RKO (cell line): ENCODE data around the gene LTBP4.
A peak's percentile ranks its signal among the peaks of the same experiment; 100 is the strongest.
"Not testable (repeated sequence)": the region's sequence is repeated elsewhere in the genome, so short reads cannot be mapped to it uniquely, and the experiment has no call there.

Experiments
- DNase-seq: peaks from one replicate; pipeline ENCODE4 v3.0.0-alpha.2; 2016; ENCODE audit warnings: low spot score

LTBP4 gene

DNA sequence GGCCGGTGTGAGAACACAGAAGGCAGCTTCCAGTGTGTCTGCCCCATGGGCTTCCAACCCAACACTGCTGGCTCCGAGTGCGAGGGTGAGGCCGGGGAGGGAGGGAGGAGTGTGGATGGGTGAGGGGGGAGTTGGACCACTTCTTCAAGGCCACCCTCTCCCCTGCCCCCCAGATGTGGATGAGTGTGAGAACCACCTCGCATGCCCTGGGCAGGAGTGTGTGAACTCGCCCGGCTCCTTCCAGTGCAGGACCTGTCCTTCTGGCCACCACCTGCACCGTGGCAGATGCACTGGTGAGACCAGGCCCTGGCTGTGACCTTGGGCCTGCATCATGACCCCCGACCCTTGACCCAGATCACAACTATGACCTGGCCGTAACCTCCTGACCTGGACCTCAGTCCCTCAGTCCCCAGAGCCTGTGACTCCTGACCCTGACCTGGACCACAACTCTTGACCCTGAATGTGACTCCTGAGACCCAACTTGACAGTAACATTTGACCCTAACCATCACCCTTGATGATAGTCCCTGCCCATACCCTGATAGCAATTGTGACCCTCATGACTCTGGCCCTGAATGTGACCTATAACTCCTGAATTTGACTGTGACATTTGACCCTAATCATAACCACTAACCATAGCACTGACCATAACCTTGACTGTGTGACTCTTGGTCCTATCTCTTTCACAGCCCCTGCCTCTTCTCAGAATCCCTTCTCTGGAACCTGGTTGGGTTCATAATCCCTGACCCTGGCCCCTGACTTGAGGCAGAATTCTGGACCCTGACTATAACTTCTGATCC is 10.9 kb downstream of the LTBP4 start:
- no peak for DNase-seq

GRCh38 chr19:40612831-40613689 is 11.9 kb downstream of the LTBP4 start:
- no peak for DNase-seq

DNA sequence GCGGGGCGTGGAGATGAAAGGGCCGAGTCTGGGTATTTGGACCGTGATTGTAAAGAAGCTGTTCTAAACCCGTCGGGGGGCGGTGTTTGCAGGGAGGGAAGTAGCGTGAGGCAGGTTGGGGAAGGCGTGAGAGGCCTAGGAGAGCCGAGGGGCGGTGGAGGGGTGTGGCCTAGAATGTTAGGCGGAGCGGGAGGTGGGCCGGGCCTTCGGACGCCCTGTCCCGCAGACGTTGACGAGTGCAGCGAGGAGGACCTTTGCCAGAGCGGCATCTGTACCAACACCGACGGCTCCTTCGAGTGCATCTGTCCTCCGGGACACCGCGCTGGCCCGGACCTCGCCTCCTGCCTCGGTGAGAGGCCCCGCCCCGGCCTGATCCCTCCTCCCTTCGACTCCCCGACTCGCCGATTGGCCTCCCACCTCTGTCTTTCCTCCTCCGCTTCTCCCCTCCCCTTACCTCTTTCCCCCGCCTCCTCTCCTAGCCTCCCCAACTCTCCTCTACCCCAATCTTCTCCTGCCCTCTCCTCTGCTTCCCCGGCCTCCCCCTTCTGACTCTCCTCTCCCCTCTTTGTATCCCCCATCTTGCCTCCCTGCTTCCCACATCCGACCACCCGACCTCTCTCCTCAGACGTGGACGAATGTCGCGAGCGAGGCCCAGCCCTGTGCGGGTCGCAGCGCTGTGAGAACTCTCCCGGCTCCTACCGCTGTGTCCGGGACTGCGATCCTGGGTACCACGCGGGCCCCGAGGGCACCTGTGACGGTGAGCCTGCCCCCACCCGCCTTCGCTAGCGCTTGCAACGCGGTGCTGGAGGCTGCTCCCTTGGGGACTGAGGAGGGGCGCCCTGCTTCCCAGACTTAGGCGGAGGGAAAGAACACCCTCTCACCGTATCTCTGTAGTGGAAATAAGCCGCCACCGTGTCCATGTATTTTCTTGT is 12.8 kb downstream of the LTBP4 start:
- DNase-seq = no peak

DNA sequence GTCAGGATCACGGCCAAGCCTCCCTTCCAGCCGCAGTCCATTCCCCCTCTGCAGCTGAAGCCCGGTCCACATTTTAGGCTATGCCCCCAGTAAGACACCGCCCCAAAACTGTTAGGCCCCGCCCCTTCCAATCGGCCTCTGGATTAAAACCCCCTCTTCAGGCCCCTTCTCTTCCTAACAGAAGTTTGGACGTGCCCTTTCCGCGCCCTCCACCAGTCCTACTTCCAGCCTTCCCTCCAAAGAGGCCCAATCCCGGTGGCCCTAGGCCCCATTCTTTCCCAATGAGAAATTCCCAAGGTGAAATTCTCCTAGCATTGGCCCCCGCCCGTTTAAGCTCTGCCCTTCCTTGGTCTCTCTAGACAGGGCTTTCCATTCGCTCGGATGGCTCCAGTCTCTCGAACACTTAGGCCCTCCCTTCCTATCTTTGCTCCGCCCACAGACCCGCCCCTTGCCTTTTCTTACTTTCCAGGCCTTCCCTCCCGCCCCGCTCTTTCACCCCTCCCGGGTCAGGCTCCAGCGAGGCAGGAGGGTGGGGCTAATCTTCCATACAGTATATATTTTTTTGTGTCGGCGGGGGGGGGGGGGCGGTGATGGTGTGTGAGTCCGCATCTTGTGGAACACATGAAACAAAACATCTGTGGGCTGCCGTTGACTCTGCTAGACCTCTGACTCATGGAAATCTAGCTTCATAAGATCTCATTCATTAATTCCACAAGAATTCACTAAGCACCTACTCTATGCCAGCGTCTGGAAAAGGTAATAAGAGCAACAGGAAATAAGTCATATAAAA is 13.6 kb downstream of the LTBP4 start:
- peak; percentile 53 for DNase-seq

DNA sequence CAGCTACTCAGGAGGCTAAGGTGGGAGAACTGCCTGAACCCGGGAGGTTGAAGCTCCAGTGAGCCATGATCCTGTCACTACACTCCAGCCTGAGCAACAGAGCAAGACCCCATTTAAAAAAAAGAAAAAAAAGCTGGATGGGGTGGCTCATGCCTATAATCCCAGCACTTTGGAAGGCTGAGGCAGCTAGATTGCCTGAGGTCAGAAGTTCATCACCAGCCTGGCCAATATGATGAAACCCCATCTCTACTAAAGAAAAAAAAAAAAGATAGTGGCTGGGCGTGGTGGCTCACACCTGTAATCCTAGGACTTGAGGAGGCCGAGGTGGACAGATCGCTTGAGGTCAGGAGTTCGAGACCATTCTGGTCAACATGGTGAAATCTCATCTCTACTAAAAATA is 15.0 kb downstream of the LTBP4 start:
- DNase-seq = no peak

- no peak for DNase-seq
These were observed 15.8 kb downstream of the LTBP4 start for GRCh38 chr19:40616941-40617340.

GRCh38 chr19:40617961-40618360 is 16.8 kb downstream of the LTBP4 start:
- no peak for DNase-seq

DNA sequence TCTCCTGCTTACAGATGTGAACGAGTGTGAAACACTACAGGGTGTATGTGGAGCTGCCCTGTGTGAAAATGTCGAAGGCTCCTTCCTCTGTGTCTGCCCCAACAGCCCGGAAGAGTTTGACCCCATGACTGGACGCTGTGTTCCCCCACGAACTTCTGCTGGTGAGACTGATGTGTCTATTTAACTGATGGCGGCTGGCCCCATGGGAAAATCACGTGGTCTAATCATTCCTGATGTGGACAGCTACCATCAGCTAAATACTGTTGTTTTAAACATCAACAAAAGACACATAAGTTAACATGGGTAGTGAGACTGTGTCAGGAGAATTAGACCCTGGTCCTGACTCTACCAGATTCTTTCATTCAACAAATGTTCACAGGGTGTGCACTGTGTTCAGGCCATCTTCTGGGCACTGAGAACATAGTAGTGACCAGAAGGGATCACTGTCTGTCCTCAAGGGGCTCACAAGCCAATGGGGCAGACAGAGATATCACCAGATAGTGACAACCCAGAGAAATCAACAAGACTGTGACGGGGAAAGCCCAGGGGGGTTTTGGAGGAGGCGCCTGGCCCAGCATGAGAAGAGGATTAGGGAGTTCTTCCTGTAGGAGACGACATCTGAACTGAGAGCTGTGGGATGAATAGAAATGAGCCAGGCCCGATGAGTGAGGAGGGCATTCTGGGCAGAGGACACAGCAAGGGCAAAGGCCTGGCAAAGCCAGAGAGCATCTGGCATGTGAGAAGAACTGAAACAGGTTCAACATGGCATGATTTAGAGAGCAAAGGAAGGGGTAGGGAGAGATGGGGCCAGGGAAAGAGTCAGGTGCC is 18.4 kb downstream of the LTBP4 start:
- no peak for DNase-seq

DNA sequence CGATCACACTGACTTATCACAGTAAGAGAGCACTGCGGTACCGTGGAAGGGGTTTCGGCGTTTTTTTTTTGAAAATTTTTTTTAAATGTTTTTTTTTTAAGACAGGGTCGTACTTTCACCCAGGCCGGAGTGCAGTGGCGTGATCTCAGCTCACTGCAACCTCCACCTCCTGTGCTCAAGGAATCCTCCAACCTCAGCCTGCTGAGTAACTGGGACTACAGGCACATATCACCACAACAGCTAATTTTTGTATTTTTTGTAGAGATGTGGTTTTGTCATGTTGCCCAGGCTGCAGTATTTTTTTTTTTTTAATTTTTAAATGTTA is 19.0 kb downstream of the LTBP4 start:
- DNase-seq = no peak

DNA sequence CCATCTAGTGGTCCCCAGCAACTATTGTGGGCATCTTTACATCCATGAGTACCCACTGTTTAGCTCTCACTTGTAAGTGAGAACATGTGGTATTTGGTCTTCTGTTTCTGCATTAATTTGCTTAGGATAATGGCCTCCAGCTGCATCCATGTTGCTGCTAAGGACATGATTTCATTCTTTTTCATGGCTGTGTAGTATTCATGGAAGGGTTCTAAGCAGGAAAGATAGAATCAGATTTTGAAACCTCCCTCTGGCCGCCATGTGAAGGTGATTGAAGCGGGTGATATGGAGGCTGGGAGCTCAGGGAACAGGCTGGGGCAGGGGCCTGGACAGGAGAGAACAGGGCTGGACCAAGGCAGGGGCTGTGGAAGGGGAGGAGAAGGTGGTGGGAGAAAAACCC is 20.1 kb downstream of the LTBP4 start:
- no peak for DNase-seq

DNA sequence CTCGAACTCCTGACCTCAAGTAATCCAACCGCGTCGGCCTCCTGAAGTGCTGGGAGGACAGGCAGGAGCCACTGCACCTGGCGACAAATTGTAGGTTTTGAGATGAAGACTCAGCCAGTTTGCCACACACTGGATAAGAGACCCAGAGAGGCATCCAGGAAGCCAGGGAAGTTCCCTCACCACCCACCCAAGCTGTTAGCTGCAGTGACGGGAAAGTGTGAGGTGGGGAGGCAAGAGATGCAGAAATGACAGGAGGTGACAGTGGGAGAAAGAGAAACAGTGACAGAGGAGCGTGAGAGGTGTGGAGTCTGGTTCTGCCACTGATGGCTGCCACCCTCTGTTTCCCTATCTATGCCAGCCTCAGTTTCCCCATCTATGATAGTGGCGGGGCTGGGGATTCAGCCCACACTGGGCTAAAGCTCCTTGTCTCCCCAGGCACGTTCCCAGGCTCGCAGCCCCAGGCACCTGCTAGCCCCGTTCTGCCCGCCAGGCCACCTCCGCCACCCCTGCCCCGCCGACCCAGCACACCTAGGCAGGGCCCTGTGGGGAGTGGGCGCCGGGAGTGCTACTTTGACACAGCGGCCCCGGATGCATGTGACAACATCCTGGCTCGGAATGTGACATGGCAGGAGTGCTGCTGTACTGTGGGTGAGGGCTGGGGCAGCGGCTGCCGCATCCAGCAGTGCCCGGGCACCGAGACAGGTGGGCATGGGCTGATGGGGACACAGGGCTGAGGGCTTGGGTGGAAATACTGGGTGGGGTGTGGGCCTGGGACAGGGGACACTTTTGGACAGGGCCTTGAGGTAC is 21.0 kb downstream of the LTBP4 start:
- DNase-seq = no peak

DNA sequence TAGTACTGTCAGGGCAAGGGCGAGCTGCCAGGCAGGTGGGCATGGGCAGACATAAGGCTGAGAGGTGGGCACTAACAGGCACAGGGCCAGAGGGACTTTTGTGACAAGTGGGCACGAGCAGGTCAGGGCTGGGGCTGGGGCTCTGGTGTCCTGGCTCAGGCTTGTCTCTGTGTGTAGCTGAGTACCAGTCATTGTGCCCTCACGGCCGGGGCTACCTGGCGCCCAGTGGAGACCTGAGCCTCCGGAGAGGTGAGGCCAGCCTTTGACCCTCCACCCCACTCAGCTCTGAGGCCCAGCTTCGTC is 21.6 kb downstream of the LTBP4 start:
- DNase-seq = no peak

- no peak for DNase-seq
These were observed 22.5 kb downstream of the LTBP4 start for GRCh38 chr19:40623403-40624251.

GRCh38 chr19:40624369-40625153 is 23.4 kb downstream of the LTBP4 start:
- not testable (repeated sequence) for DNase-seq

DNA sequence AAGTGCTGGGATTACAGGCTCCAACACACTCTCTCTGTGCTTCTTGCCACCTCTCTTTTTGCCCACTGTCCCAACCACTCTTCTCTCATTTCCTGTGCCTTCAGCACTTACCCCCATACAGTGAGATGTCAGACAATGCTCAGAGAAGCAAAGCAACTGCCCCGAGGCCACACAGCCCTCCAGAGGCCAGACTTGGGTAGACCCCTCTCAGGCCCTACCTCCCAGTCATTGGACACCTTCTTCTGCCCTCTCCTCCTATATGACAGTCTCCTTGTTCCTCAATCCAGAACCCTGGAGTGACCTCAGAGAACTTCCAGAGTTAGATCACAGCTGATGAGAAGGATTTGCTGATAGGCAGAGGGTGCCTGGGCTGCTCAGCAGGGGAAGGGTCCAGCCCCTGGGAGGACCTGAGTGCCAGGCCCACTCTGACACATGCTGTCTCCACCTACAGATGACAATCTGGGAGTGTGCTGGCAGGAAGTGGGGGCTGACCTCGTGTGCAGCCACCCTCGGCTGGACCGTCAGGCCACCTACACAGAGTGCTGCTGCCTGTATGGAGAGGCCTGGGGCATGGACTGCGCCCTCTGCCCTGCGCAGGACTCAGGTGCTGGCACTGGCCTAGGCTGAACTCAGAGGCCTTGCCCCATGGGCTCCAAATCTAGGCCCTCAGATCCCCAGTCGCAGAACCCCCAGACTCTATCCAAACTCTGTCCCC is 24.4 kb downstream of the LTBP4 start:
- no peak for DNase-seq

- no peak for DNase-seq
These were observed 25.7 kb downstream of the LTBP4 start for GRCh38 chr19:40626918-40627317.

DNA sequence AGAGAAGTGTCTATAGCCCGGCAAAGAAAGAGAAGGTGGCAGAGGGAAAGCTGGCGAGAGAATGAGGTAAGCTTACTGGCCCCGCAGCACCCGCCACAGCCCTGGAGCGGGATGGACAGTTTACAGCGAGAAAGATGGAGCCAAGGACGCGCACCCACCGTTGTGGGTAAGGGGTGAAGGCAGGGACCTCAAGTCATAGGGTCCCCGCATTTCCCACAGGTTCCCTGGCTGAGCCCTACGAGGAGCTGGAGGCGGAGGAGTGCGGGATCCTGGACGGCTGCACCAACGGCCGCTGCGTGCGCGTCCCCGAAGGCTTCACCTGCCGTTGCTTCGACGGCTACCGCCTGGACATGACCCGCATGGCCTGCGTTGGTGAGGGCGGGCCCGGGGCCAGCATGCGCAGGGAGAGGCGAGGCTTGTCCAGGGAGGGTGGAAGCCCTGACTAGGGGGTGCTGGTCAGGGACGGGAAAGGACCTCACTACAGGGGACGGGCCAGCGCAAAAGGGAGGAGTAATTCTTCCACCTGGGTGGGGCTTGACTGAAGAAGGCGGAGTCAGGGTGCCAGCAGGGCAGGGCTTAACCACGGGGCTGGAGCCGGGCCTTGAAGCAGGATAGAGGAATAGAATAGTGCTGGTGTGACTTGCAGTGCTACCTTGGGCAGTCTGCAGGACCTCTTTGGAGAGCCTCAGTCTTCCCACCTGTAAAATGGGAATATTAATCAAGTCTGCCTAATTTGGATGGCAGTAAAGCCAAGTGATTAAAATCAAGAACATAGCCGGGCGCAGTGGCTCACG is 26.5 kb downstream of the LTBP4 start:
- no peak for DNase-seq
